GM18858 (cell line): ENCODE data around the gene APOL1.
"Not testable (repeated sequence)": the region's sequence is repeated elsewhere in the genome, so short reads cannot be mapped to it uniquely, and the experiment has no call there.

Experiments used
- ATAC-seq: cut with Tn5 transposase; IDR thresholded peaks from one replicate; pipeline ENCODE4 v1.9.1; 2021; ENCODE audit not compliant: unreplicated experiment

Gene APOL1

GRCh38 chr22:36290391-36291075, 37.6 kb downstream of the APOL1 start:
- ATAC-seq = not testable (repeated sequence)

- ATAC-seq = no peak
Measured at GRCh38 chr22:36291831-36292740, 39.2 kb downstream of the APOL1 start.

- no peak for ATAC-seq
Measured at GRCh38 chr22:36292823-36293530, 40.0 kb downstream of the APOL1 start.

- no peak for ATAC-seq
Measured at GRCh38 chr22:36293606-36294292, 40.8 kb downstream of the APOL1 start.

- ATAC-seq = no peak
Measured at GRCh38 chr22:36294293-36294620, 41.3 kb downstream of the APOL1 start.

- ATAC-seq = no peak
Measured at GRCh38 chr22:36294801-36295200, 41.9 kb downstream of the APOL1 start.

GRCh38 chr22:36295247-36295646, 42.3 kb downstream of the APOL1 start:
- ATAC-seq = no peak

- ATAC-seq = no peak
Measured at GRCh38 chr22:36296690-36297089, 43.8 kb downstream of the APOL1 start.

- no peak for ATAC-seq
Measured at GRCh38 chr22:36297568-36297967, 44.6 kb downstream of the APOL1 start.

- no peak for ATAC-seq
Measured at GRCh38 chr22:36298118-36298517, 45.2 kb downstream of the APOL1 start.

- no peak for ATAC-seq
Measured at GRCh38 chr22:36298601-36299000, 45.7 kb downstream of the APOL1 start.

GRCh38 chr22:36299295-36299694, 46.4 kb downstream of the APOL1 start:
- no peak for ATAC-seq

- no peak for ATAC-seq
Measured at GRCh38 chr22:36299911-36300310, 47.0 kb downstream of the APOL1 start.

- no peak for ATAC-seq
Measured at GRCh38 chr22:36300396-36301212, 47.7 kb downstream of the APOL1 start.

- ATAC-seq = no peak
Measured at GRCh38 chr22:36301384-36301828, 48.5 kb downstream of the APOL1 start.

- ATAC-seq = no peak
Measured at GRCh38 chr22:36301851-36302250, 48.9 kb downstream of the APOL1 start.

GRCh38 chr22:36302439-36303114, 49.6 kb downstream of the APOL1 start:
- ATAC-seq = no peak

- no peak for ATAC-seq
Measured at GRCh38 chr22:36303115-36303467, 50.2 kb downstream of the APOL1 start.

GRCh38 chr22:36303874-36304273, 50.9 kb downstream of the APOL1 start:
- no peak for ATAC-seq

- no peak for ATAC-seq
Measured at GRCh38 chr22:36304429-36304828, 51.5 kb downstream of the APOL1 start.
